Spleen (tissue), 7 donors: ENCODE measurements around the gene FOCAD.

Experiments used
- CTCF ChIP-seq, 11 experiments: fragments of 200-600 bp in 7 of 11; fragments of 450-650 bp in 4 of 11; sonication (generic) in 4 of 11; IDR thresholded peaks in 8 of 11; conservative IDR thresholded peaks in 3 of 11; 1 replicate in 7 of 11; 2 replicates in 4 of 11; pipeline versions ENCODE4 v1.4.0 to v1.8.0; 2016 to 2021; ENCODE audit warnings: antibody characterized with exemption in 11 of 11, inconsistent platforms in 4 of 11, mild to moderate bottlenecking in 1 of 11
- POLR2A ChIP-seq, 3 donors: fragments of 450-650 bp; IDR thresholded peaks; one replicate each; pipeline ENCODE4 v1.5.1; 2017; ENCODE audit warnings: antibody characterized with exemption in 3 of 3, mild to moderate bottlenecking in 1 of 3
- donor health status: DM: no; HTN: no; CAD: no; lungs with moderate emphysema.
- donor health status: DM: no; HTN: no; CAD: no.
- donor health status: DM: no; HTN: no; CAD: no.

- TF ChIP-seq CTCF (IDR thresholded peaks at IDR 0.05 in 8 of 11, conservative IDR thresholded peaks at IDR 0.05 in 3 of 11) (no peak), POLR2A (IDR thresholded peaks at IDR 0.05) (no peak)
These were observed 278.6 kb downstream of the FOCAD start for GRCh38 chr9:20962536-20963225.
